Brain microvascular endothelial cell (primary cell): ENCODE measurements around the gene ARHGAP15.
A peak's percentile ranks its signal among the peaks of the same experiment; 100 is the strongest.

Source experiments
- DNase-seq: peaks from one replicate; pipeline ENCODE4 v3.0.0-alpha.2; 2020
- H3K27ac ChIP-seq: fragments of 250-450 bp; sonication (Bioruptor Pico); 2 replicates; pipeline ENCODE4 v1.5.1; 2020; ENCODE audit warnings: mild to moderate bottlenecking, moderate library complexity
- H3K27me3 ChIP-seq: fragments of 250-450 bp; sonication (Bioruptor Pico); replicated peaks from 2 replicates; pipeline ENCODE4 v1.5.1; 2020; ENCODE audit warnings: mild to moderate bottlenecking
- H3K36me3 ChIP-seq: fragments of 250-450 bp; sonication (Bioruptor Pico); replicated peaks from 2 replicates; pipeline ENCODE4 v1.5.1; 2020; ENCODE audit warnings: mild to moderate bottlenecking
- H3K4me3 ChIP-seq: 2 replicates; pipeline ENCODE4 v1.5.1; 2011; ENCODE audit warnings: low read depth, mild to moderate bottlenecking, control low read depth, low read length, moderate library complexity
- CTCF ChIP-seq: IDR thresholded peaks from 2 replicates; pipeline ENCODE4 v1.5.1; 2011; ENCODE audit warnings: low read depth, mild to moderate bottlenecking, moderate library complexity, low read length, control low read depth, inconsistent platforms; ENCODE audit errors: missing control alignments
- in situ Hi-C: cut with HindIII; loops from 2 replicates; pipeline ENCODE4 v1.10.0; 2017; ENCODE audit warnings: low sequenced_read_pairs, low pct_ligation_motif_present

ARHGAP15 gene

GRCh38 chr2:143476336-143477087 is 347.3 kb downstream of the ARHGAP15 start:
- in situ Hi-C loops: no loop called here
- H3K27me3 ChIP-seq: no peaks in the 10 kb centered on the region
- H3K36me3 ChIP-seq: no peaks in the 10 kb centered on the region
- no peak overlapping the region for H3K27ac ChIP-seq
- no peak for DNase-seq
- no peak for TF ChIP-seq CTCF
- no peak overlapping the region for H3K4me3 ChIP-seq

- H3K4me3 ChIP-seq: no peak overlapping the region
- no peaks in the 10 kb centered on the region for H3K36me3 ChIP-seq
- no peak for TF ChIP-seq CTCF
- no peaks in the 10 kb centered on the region for H3K27me3 ChIP-seq
- H3K27ac ChIP-seq: no peak overlapping the region
- in situ Hi-C loops: no loop called here
- no peak for DNase-seq
Observed at GRCh38 chr2:143477714-143478443, 348.7 kb downstream of the ARHGAP15 start.

GRCh38 chr2:143480086-143480485 is 350.9 kb downstream of the ARHGAP15 start:
- Histone ChIP-seq H3K4me3 (no peak overlapping the region), H3K36me3 (no peaks in the 10 kb centered on the region), H3K27ac (no peak overlapping the region), H3K27me3 (no peaks in the 10 kb centered on the region)
- DNase-seq: no peak
- in situ Hi-C loops: no loop called here
- TF ChIP-seq CTCF: no peak

GRCh38 chr2:143480601-143481236 is 351.5 kb downstream of the ARHGAP15 start:
- no peak for TF ChIP-seq CTCF
- no peak for DNase-seq
- H3K4me3 ChIP-seq: no peak overlapping the region
- no peaks in the 10 kb centered on the region for H3K36me3 ChIP-seq
- no peaks in the 10 kb centered on the region for H3K27me3 ChIP-seq
- H3K27ac ChIP-seq: no peak overlapping the region
- in situ Hi-C loops: no loop called here

- Histone ChIP-seq H3K27me3 (no peaks in the 10 kb centered on the region), H3K4me3 (no peak overlapping the region), H3K36me3 (no peaks in the 10 kb centered on the region), H3K27ac (peak overlapping the region; percentile 69)
- DNase-seq: no peak
- TF ChIP-seq CTCF: no peak
- in situ Hi-C loops: no loop called here
Observed at GRCh38 chr2:143481237-143481623, 352.0 kb downstream of the ARHGAP15 start.
